ENCODE measurements around the gene EIF2D. TPM values are rescaled to one million over a fixed set of nuclear protein-coding genes. Genes with fewer than 3 reads are reported as not detected.

Gene EIF2D
- total and polyA plus RNA-seq, 2 of the 13 experiments (the other 11 are each of a cell fraction or from before 2014, with no cell fraction given), result 45.1 to 64.9 TPM

GRCh38 chr1:206635080-206635977, 23.1 kb upstream of the EIF2D start, which contains the start of gene DYRK3 (continued):
- TF ChIP-seq MTF1 (CRISPR knock-in tag; IDR thresholded peaks at IDR 0.05), result no peak
- no peak; the same call in 1 of the 2 replicates for TF ChIP-seq ZNF431 (CRISPR knock-in tag; IDR thresholded peaks at IDR 0.05; ENCODE audit: borderline replicate concordance, low read depth)
- peak; percentile 38; the same call in 1 of the 2 replicates for TF ChIP-seq CSRNP1 (CRISPR knock-in tag; IDR thresholded peaks at IDR 0.05)
- TF ChIP-seq TOE1 (CRISPR knock-in tag; IDR thresholded peaks at IDR 0.05), result no peak
- no peak for TF ChIP-seq ZNF615 (CRISPR knock-in tag; IDR thresholded peaks at IDR 0.05; ENCODE audit: borderline replicate concordance)
- peak; percentile 81 for TF ChIP-seq KLF11 (CRISPR knock-in tag; IDR thresholded peaks at IDR 0.05)
- no peak for TF ChIP-seq ZNF256 (CRISPR knock-in tag; conservative IDR thresholded peaks at IDR 0.05)
- TF ChIP-seq TFDP1 (CRISPR knock-in tag; IDR thresholded peaks at IDR 0.05; ENCODE audit: borderline replicate concordance), result peak; percentile 92
- TF ChIP-seq HOXA9 (CRISPR knock-in tag; IDR thresholded peaks at IDR 0.05; ENCODE audit: borderline replicate concordance), result no peak; the same call in 1 of the 2 replicates
- TF ChIP-seq ZNF713 (CRISPR knock-in tag; IDR thresholded peaks at IDR 0.05), result no peak
- TF ChIP-seq YY1 (IDR thresholded peaks at IDR 0.05; ENCODE audit: insufficient read depth, insufficient replicate concordance, low read depth, low read length), result peak; percentile 30
- TF ChIP-seq ZBTB43 (CRISPR knock-in tag; conservative IDR thresholded peaks at IDR 0.05), result peak; percentile 62; the same call in 1 of the 2 replicates
- peak; percentile 83; the same call in 1 of the 2 replicates for TF ChIP-seq DZIP1 (CRISPR knock-in tag; IDR thresholded peaks at IDR 0.05)
- TF ChIP-seq ZNF274 (CRISPR knock-in tag; IDR thresholded peaks at IDR 0.05), result peak; percentile 90
- no peak; the same call in 1 of the 2 replicates for TF ChIP-seq SP2 (CRISPR knock-in tag; IDR thresholded peaks at IDR 0.05)
- TF ChIP-seq NR2F2 (IDR thresholded peaks at IDR 0.05; ENCODE audit: borderline replicate concordance, low read depth), result no peak
- no peak for TF ChIP-seq MIER2 (CRISPR knock-in tag; IDR thresholded peaks at IDR 0.05)
- peak; percentile 47; the same call in 1 of the 2 replicates for TF ChIP-seq RXRA (CRISPR knock-in tag; IDR thresholded peaks at IDR 0.05)
- peak; percentile 86 for TF ChIP-seq MAZ (IDR thresholded peaks at IDR 0.05; ENCODE audit: borderline replicate concordance, low read depth, low read length)
- TF ChIP-seq MAZ (CRISPR knock-in tag; IDR thresholded peaks at IDR 0.05; ENCODE audit: low read depth), result peak; percentile 92
